DMS 273 (cell line): ENCODE data around the gene CELSR1.
A peak's percentile ranks its signal among the peaks of the same experiment; 100 is the strongest.

Experiments used
- DNase-seq: peaks from one replicate; lab custom pipeline; 2025; ENCODE audit not compliant: unreplicated experiment; lab: John Stamatoyannopoulos, UW

Gene CELSR1

GRCh38 chr22:46366801-46367706 is 170.4 kb downstream of the CELSR1 start:
- DNase-seq, result no peak

- no peak for DNase-seq
Measured at GRCh38 chr22:46366327-46366731, 171.1 kb downstream of the CELSR1 start.

- no peak for DNase-seq
Measured at GRCh38 chr22:46365166-46365624, 172.2 kb downstream of the CELSR1 start.

GRCh38 chr22:46364341-46365165 is 172.9 kb downstream of the CELSR1 start:
- no peak for DNase-seq

- no peak for DNase-seq
Measured at GRCh38 chr22:46363611-46364321, 173.7 kb downstream of the CELSR1 start.

- DNase-seq, result no peak
Measured at GRCh38 chr22:46362934-46363515, 174.4 kb downstream of the CELSR1 start.

GRCh38 chr22:46362203-46362933 is 175.1 kb downstream of the CELSR1 start:
- no peak for DNase-seq

GRCh38 chr22:46361826-46362202 is 175.6 kb downstream of the CELSR1 start:
- no peak for DNase-seq

GRCh38 chr22:46360891-46361290 is 176.5 kb downstream of the CELSR1 start:
- DNase-seq, result no peak

- no peak for DNase-seq
Measured at GRCh38 chr22:46360097-46360496, 177.3 kb downstream of the CELSR1 start.

- DNase-seq, result no peak
Measured at GRCh38 chr22:46359362-46359761, 178.1 kb downstream of the CELSR1 start.

- no peak for DNase-seq
Measured at GRCh38 chr22:46358766-46359165, 178.7 kb downstream of the CELSR1 start.

- DNase-seq, result no peak
Measured at GRCh38 chr22:46357711-46358520, 179.5 kb downstream of the CELSR1 start.

GRCh38 chr22:46356496-46357480 is 180.6 kb downstream of the CELSR1 start:
- DNase-seq, result no peak

- DNase-seq, result no peak
Measured at GRCh38 chr22:46355996-46356471, 181.4 kb downstream of the CELSR1 start.

- DNase-seq, result peak; percentile 81
Measured at GRCh38 chr22:46355369-46355995, 181.9 kb downstream of the CELSR1 start.

- DNase-seq, result no peak
Measured at GRCh38 chr22:46354993-46355305, 182.5 kb downstream of the CELSR1 start.
